Uterus (tissue), 2 donors: Measurements from ENCODE around the gene EPS15.

Source experiments
- POLR2A ChIP-seq, 2 donors: fragments of 450-650 bp; IDR thresholded peaks; one replicate each; pipeline ENCODE4 v1.6.1; 2016; ENCODE audit warnings: antibody characterized with exemption in 2 of 2, mild to moderate bottlenecking in 1 of 2, moderate library complexity in 1 of 2
- TF ChIP-seq, protein P1 (sequence below), 4 experiments: fragments of 200-600 bp in 2 of 4; fragments of 450-650 bp in 2 of 4; sonication (generic) in 2 of 4; IDR thresholded peaks; one replicate each; pipeline ENCODE4 v1.5.1; 2016 to 2019; ENCODE audit warnings: antibody characterized with exemption in 4 of 4, mild to moderate bottlenecking in 2 of 4, moderate library complexity in 1 of 4

DNA sequence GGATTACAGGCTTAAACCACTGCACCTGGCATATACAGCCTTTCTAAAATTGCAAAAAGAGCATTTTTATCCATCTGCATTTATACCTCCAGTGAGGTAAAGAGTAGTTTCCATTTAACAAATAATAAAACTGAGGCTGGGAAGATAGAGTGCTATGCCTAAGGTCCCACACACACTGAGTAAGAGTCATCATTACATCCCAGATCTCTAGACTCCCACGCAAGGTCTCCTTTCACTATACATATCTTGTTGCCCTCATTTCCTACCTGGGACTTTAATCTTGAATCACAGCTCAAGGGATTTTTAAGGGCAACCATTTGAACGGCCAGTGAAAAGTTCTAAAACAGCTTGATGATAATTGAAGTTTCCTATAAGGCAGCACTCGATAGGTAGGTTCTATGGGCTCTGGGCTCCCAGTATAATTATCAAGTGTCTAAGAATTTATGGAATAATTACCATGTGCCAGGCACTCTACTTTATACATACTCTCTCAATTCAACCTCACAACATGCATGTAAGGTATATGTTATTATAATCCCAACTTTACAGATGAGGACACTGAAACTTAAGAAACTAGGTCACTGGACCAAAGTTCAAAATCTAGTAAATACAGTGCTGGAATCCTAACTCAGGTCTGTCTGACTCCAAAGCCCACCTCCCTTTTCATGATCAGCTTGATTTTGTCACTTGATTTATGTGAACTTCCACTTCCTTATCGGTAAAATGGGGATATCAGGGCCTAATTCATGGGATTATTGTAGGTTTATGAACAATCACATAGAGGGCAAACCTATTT, 23.3 kb upstream of the EPS15 start:
- TF ChIP-seq, protein P1, sequence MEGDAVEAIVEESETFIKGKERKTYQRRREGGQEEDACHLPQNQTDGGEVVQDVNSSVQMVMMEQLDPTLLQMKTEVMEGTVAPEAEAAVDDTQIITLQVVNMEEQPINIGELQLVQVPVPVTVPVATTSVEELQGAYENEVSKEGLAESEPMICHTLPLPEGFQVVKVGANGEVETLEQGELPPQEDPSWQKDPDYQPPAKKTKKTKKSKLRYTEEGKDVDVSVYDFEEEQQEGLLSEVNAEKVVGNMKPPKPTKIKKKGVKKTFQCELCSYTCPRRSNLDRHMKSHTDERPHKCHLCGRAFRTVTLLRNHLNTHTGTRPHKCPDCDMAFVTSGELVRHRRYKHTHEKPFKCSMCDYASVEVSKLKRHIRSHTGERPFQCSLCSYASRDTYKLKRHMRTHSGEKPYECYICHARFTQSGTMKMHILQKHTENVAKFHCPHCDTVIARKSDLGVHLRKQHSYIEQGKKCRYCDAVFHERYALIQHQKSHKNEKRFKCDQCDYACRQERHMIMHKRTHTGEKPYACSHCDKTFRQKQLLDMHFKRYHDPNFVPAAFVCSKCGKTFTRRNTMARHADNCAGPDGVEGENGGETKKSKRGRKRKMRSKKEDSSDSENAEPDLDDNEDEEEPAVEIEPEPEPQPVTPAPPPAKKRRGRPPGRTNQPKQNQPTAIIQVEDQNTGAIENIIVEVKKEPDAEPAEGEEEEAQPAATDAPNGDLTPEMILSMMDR (IDR thresholded peaks at IDR 0.05): no peak
- no peak for TF ChIP-seq POLR2A (IDR thresholded peaks at IDR 0.05)
